T-helper 1 cell treated with Interleukin-12 subunit alpha and Interleukin-12 subunit beta and Interleukin-4 antibody, amounts not matched to agents 30 μg/mL and 1 μg/mL, for 36 hours (primary cell): ENCODE data around the gene ZNF543.
"Not testable (repeated sequence)": the region's sequence is repeated elsewhere in the genome, so short reads cannot be mapped to it uniquely, and the experiment has no call there.

Experiments
- H3K27ac Mint-ChIP-seq: one replicate; pipeline ENCODE4 v1.8.0; 2021; ENCODE audit warnings: mild to moderate bottlenecking, mixed read lengths
- H3K27me3 Mint-ChIP-seq: one replicate; pipeline ENCODE4 v1.8.0; 2021; ENCODE audit warnings: low read depth, mixed read lengths
- H3K36me3 Mint-ChIP-seq: one replicate; pipeline ENCODE4 v1.8.0; 2021; ENCODE audit warnings: low read depth, mixed read lengths
- H3K4me1 Mint-ChIP-seq: one replicate; pipeline ENCODE4 v1.8.0; 2021; ENCODE audit warnings: low read depth, mixed read lengths
- H3K4me3 Mint-ChIP-seq: one replicate; pipeline ENCODE4 v1.8.0; 2021; ENCODE audit warnings: mild to moderate bottlenecking, moderate library complexity, mixed read lengths
- H3K9me3 Mint-ChIP-seq: one replicate; pipeline ENCODE4 v1.8.0; 2021; ENCODE audit warnings: mixed read lengths

ZNF543 gene

DNA sequence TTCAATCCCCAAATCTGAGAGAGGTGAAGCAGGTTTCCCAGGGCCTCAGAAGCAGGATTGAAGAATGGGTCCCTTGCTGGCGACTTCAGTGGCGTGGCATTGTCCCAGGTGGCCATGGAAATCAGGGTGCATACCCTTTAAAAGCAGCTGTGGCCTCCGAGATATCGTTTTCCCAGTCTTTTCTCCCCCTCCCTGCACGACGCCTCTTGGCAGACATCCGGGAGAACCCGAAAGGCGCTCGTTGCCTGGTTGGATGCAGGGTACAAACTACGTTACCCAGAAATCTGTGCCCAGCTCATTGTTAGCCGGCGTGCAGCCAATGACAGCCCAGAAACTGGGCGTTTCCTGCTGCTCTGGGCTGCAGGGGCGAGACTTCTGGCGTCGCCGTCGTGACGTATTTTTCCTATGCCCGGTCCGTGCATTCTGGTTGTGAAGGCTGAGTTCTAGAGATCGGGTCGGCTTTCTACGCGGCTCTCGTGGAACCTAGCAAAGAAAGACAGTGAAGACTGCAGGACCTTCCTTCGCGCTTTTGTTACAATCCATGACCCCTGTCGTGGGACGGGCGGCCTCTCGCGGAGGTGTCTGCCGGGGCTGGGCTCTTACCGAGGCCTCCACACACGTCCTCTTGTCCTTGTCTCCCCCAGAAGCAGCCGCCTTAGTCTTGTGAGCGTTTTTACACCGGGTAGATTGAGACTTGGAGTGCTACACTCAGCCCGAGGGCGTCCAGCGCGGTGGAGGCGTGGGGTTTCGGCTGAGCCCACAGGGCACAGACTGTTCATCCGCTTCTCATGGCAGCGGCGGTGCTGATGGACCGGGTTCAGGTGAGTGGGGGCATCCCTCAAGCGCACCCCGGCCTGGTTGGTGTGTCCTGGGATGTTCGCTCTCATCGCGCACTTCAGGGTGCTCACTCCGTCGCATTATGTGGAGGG is 30.9 kb downstream of the ZNF543 start, which contains the start of gene ZNF304:
Gene ZNF304, plus strand, starts transcription at position 395 of the 929 bp plus-strand sequence. Its CDS starts 394 bp downstream, at position 789.
- peaks cover 54% of the 10 kb centered on the region for H3K36me3 Mint-ChIP-seq

DNA sequence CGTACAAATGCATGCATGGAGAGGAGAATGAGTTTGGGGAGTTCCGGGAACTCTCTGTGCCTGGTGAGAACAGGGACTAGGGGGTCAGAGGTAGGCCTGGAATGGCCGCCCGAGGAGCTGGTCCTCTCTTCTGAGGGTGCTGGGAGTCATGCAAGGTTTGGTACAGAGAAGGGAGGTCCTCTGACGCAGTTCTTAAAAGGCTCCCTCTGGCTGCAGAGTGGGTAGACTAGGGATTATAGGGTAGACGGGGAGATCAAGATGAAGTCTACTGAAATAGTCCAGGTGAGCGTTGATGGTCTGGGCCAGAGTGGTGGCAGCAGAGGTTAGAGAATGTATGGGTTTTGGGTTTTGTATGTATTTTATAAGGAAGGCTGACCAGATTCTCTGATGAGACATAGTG is 31.6 kb downstream of the ZNF543 start:
- peak overlapping the region; percentile 91 for H3K27ac Mint-ChIP-seq
- peaks cover 26% of the 10 kb centered on the region for H3K4me1 Mint-ChIP-seq
- H3K36me3 Mint-ChIP-seq = peaks cover 61% of the 10 kb centered on the region
- H3K4me3 Mint-ChIP-seq = peak overlapping the region; percentile 94
- peaks cover 58% of the 10 kb centered on the region for H3K9me3 Mint-ChIP-seq
- no peaks in the 10 kb centered on the region for H3K27me3 Mint-ChIP-seq

More for the DNA sequence above, 30.9 kb downstream of the ZNF543 start, which contains the start of gene ZNF304:
- Mint-ChIP-seq H3K4me1 (peaks cover 26% of the 10 kb centered on the region), H3K4me3 (peak within 1 kb of the TSS; percentile 94), H3K27ac (peak within 1 kb of the TSS; percentile 91), H3K27me3 (no peaks in the 10 kb centered on the region), H3K9me3 (peaks cover 55% of the 10 kb centered on the region)

DNA sequence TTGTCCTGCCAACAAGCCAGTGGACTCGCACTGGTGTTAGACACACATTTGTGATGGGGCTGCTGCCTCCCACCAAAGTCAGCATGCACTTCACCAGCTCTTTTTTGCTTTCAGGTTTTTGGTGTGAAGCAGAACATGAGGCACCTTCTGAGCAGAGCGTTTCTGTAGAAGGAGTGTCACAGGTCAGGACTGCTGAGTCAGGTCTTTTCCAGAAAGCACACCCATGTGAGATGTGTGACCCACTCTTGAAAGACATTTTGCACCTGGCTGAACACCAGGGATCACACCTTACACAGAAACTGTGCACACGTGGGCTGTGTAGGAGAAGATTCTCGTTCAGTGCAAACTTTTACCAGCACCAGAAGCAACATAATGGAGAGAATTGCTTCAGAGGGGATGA is 35.6 kb downstream of the ZNF543 start:
- H3K9me3 Mint-ChIP-seq = peaks cover 80% of the 10 kb centered on the region
- no peak overlapping the region for H3K4me3 Mint-ChIP-seq
- H3K27me3 Mint-ChIP-seq = no peaks in the 10 kb centered on the region
- H3K27ac Mint-ChIP-seq = no peak overlapping the region
- H3K36me3 Mint-ChIP-seq = peaks cover 82% of the 10 kb centered on the region
- H3K4me1 Mint-ChIP-seq = peaks cover 21% of the 10 kb centered on the region

DNA sequence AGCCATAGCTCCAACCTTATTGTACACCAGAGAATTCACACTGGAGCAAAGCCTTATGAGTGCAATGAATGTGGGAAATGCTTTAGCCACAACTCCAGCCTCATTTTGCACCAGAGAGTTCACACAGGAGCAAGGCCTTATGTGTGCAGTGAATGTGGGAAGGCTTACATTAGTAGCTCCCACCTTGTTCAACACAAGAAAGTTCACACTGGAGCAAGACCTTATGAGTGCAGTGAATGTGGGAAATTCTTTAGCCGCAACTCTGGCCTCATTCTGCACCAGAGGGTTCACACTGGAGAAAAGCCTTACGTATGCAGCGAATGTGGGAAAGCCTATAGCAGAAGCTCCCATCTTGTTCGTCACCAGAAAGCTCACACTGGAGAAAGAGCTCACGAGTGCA is 37.1 kb downstream of the ZNF543 start:
- no peak overlapping the region for H3K4me3 Mint-ChIP-seq
- H3K27me3 Mint-ChIP-seq = no peaks in the 10 kb centered on the region
- H3K27ac Mint-ChIP-seq = no peak overlapping the region
- peaks cover 71% of the 10 kb centered on the region for H3K36me3 Mint-ChIP-seq
- peaks cover 9% of the 10 kb centered on the region for H3K4me1 Mint-ChIP-seq
- peaks cover 82% of the 10 kb centered on the region for H3K9me3 Mint-ChIP-seq

DNA sequence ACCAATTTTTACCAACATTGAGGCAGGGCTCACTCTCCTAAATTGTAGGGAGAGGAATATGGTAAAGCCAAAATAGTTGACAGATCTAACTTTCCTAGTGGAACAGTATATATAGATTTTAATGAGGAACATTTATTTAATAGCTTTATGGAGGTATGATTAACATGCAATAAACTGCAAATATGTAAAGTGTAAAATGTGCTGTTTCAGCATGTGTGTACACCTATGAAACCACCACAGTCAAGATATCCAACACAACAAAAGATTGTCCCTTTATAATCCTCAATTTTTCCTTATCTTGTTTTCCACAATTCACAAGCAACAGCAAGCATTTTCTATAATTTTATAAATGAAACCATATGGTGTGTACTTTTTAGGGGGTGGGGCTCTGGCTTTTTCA is 39.0 kb downstream of the ZNF543 start:
- Mint-ChIP-seq H3K4me1 (peaks cover 15% of the 10 kb centered on the region), H3K4me3 (no peak overlapping the region), H3K36me3 (peaks cover 62% of the 10 kb centered on the region), H3K9me3 (peaks cover 85% of the 10 kb centered on the region), H3K27ac (no peak overlapping the region), H3K27me3 (no peaks in the 10 kb centered on the region)

DNA sequence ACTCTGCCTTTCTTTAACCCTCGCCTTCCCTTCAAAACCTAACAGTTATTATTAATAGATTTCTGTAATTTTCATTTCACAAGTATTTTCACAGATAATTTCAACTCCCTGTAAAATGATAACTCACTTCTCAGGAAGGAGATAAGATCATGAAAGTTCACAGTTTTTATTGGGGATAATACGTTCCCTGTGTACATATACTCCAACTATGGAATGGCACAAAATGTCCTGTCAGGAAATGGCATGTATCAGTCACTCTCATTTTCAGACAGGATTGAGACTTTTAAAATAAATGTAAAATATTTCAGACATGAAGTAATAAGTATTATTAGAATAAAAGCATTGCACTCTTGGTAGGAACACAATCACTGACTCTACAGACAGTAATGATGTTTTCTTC is 42.1 kb downstream of the ZNF543 start:
- peaks cover 15% of the 10 kb centered on the region for H3K4me1 Mint-ChIP-seq
- H3K27me3 Mint-ChIP-seq = no peaks in the 10 kb centered on the region
- no peak overlapping the region for H3K4me3 Mint-ChIP-seq
- H3K27ac Mint-ChIP-seq = no peak overlapping the region
- peaks cover 61% of the 10 kb centered on the region for H3K9me3 Mint-ChIP-seq
- peaks cover 30% of the 10 kb centered on the region for H3K36me3 Mint-ChIP-seq

DNA sequence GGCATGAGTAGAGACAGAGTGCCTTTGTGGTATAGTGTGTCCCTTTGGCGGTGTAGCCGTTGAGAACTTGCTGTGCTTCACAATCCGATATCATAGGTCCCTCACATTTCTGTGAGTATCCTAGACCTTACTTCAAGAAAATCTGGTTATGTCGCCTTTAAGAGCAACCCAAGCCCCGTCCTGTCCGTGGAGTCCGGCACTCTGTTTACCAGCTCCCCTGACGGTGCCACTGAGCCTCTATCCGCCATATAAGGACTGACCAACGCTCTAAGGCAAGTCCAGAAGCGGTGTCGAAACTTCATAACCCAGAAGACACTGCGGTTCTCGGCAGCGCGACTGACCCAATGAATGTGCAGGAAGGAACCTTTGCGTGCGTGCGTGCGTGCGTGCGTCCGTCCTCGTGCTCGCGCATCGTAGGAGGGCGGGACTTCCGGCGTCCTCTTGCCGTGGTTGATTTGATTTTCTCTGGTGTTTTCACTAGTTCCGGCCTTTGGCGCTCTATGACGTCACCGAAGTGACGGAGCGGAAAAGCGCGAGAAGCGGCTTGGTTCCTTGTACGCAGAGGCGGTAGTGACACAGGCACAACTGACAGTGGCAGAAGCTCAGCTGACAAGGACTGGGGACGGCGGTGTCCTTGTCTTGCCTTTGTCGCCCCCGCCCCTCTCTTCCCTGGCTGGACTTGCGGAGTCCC is 42.9 kb downstream of the ZNF543 start, which contains the start of the genes TRAPPC2B and ZNF547:
Gene TRAPPC2B, plus strand, starts transcription at position 555 of the 691 bp plus-strand sequence. CDS start 1,283 bp downstream, outside the sequence.
Gene ZNF547, plus strand, starts transcription at position 555 of the 691 bp plus-strand sequence. CDS start 5,005 bp downstream, outside the sequence.
- Mint-ChIP-seq H3K36me3 (peaks cover 25% of the 10 kb centered on the region), H3K4me1 (peaks cover 15% of the 10 kb centered on the region), H3K27me3 (no peaks in the 10 kb centered on the region), H3K9me3 (peaks cover 60% of the 10 kb centered on the region), H3K27ac (peak within 1 kb of the TSS; percentile 96), H3K4me3 (peak within 1 kb of the TSS; percentile 92)

DNA sequence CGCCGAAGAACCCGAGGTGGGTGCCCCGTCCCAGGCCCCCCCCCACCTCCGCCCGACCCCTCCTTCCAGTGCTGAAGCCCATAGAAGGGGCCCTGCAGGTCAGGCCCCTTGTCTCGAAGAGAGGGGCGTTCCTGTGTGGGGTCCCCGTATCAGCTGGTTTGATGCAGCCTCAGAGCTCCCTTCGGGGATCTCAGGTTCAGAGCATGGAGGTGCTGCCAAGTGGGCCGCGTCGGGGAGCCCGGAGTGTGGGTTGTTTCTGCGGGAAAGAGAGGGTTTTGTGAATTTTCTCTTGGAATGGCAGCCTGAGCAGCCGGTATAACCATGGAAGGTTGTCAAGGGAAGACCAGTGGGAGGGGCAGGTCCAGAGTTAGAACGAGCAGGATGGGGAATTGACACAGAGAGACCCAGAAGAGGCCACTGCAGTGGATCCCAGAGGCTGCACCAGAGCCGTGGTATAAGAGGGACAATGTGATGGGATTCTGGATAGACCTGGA is 43.5 kb downstream of the ZNF543 start:
- Mint-ChIP-seq H3K4me1 (peaks cover 15% of the 10 kb centered on the region), H3K36me3 (peaks cover 21% of the 10 kb centered on the region), H3K27ac (peak overlapping the region; percentile 96), H3K9me3 (peaks cover 59% of the 10 kb centered on the region), H3K4me3 (peak overlapping the region; percentile 92), H3K27me3 (no peaks in the 10 kb centered on the region)

DNA sequence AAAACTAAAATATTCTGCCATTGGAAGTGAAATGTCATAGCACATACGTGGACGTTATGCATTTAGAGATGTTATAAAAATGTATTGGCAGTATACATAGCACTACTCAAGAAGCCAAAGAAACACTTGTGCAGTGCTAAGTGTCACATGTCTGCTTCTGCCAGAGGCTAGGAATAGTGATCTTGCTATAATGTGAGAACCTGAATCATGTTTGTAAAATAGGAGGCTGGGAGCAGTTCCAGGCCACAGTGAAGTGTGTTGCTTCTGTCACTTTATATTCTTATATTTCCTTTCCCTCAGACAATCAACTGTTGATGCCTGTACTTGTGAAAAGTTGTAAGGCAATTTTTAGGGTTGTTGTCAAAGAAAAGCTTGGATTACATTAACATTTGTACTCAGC is 46.5 kb downstream of the ZNF543 start:
- Mint-ChIP-seq H3K4me3 (no peak overlapping the region), H3K4me1 (peaks cover 17% of the 10 kb centered on the region), H3K36me3 (peaks cover 28% of the 10 kb centered on the region), H3K9me3 (peaks cover 53% of the 10 kb centered on the region), H3K27ac (no peak overlapping the region), H3K27me3 (no peaks in the 10 kb centered on the region)

DNA sequence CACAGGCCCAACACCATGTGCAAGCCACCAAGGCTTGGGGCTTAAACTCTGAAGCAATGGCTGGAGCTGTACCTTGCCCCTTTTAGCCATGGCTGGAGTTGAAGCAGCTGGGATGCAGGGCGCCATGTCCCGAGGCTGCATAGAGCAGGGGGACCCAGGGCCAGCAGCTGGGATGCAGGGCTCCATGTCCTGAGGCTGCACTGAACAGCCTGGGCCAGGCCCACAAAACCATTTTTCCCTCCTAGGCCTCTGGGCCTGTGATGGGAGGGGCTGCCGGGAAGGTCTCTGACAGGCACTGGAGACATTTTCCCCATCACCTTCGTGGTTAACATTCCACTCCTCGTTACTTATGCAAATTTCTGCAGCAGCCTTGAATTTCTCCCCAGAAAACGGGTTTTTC is 53.9 kb downstream of the ZNF543 start:
- Mint-ChIP-seq H3K4me1 (peaks cover 1% of the 10 kb centered on the region), H3K27ac (no peak overlapping the region), H3K4me3 (no peak overlapping the region), H3K9me3 (peaks cover 76% of the 10 kb centered on the region), H3K36me3 (peaks cover 69% of the 10 kb centered on the region), H3K27me3 (no peaks in the 10 kb centered on the region)

DNA sequence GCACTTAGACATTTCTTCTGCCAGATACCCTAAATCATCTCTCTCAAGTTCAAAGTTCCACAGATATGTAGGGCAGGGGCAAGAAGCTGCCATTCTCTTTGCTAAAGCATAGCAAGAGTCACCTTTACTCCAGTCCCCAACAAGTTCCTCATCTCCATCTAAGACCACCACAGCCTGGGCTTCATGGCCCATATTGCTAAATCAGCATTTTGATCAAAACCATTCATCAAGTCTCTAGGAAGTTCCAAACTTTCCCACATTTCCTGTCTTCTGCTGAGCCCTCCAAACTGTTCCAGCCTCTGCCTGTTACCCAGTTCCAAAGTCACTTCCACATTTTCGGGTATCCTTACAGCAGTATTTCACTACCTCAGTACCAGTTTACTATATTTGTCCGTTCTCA is 54.4 kb downstream of the ZNF543 start:
- not testable (repeated sequence) for H3K27ac Mint-ChIP-seq, H3K27me3 Mint-ChIP-seq, H3K4me3 Mint-ChIP-seq, H3K4me1 Mint-ChIP-seq
- Mint-ChIP-seq H3K9me3 (peaks cover 76% of the 10 kb centered on the region), H3K36me3 (peaks cover 71% of the 10 kb centered on the region)

DNA sequence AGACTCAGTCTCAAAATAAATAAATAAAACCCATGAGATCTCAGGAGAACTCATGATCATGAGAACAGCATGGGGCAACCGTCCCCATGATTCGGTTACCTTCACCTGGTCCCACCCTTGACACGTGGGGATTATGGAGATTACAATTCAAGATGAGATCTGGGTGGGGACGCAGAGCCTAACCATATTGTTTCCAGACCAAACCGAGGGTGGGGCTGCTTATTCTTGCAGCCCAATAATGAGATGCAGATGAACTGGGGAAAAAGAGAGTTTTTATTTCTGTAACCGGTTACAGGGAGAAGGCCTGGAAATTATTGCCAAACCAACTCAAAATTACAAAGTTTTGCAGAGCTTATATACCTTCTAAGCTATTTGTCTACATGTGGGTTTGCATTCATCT is 55.9 kb downstream of the ZNF543 start:
- no peaks in the 10 kb centered on the region for H3K27me3 Mint-ChIP-seq
- H3K9me3 Mint-ChIP-seq = peaks cover 81% of the 10 kb centered on the region
- no peaks in the 10 kb centered on the region for H3K4me1 Mint-ChIP-seq
- H3K27ac Mint-ChIP-seq = no peak overlapping the region
- H3K36me3 Mint-ChIP-seq = peaks cover 67% of the 10 kb centered on the region
- no peak overlapping the region for H3K4me3 Mint-ChIP-seq

DNA sequence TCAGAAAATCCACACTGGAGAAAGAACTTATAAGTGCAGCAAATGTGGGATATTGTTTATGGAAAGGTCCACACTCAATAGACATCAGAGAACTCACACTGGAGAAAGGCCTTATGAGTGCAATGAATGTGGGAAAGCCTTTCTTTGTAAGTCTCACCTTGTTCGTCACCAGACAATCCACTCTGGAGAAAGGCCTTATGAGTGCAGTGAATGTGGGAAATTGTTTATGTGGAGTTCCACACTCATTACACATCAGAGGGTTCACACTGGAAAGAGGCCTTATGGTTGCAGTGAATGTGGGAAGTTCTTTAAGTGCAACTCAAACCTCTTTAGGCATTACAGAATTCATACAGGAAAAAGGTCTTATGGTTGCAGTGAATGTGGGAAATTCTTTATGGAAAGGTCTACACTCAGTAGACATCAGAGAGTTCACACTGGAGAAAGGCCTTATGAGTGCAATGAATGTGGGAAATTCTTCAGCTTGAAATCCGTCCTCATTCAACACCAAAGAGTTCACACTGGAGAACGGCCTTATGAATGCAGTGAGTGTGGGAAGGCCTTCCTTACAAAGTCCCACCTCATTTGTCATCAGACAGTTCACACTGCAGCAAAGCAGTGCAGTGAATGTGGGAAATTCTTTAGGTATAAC is 57.4 kb downstream of the ZNF543 start:
- Mint-ChIP-seq H3K4me3 (no peak overlapping the region), H3K27ac (no peak overlapping the region), H3K9me3 (peaks cover 72% of the 10 kb centered on the region), H3K36me3 (peaks cover 55% of the 10 kb centered on the region), H3K4me1 (no peaks in the 10 kb centered on the region), H3K27me3 (no peaks in the 10 kb centered on the region)
